ENCODE measurements around the gene EPB41L5.
"Not testable (repeated sequence)": the region's sequence is repeated elsewhere in the genome, so short reads cannot be mapped to it uniquely, and the experiment has no call there.

The EPB41L5 gene

DNA sequence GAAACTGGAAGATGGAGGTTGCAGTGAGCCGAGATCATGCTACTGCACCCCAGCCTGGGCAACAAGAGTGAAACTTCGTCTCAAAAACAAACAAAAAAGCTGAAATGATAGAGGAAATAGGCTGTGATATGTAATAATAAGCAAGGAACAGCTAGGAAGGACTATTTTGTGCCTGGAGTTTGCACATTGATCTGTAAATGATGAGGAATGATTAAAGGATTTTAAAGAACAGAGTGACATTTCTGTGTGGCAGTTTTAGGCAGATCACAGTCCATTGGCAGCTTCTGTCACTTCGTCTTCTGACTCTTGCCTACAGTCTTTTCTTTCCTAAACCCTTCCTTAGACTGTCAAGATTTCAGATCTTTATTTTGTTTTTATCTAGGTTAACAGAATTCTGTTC, 19.4 kb downstream of the EPB41L5 start:
- no peak for DNase-seq

GRCh38 chr2:120034027-120034426, 21.1 kb downstream of the EPB41L5 start:
- no peak for DNase-seq

DNA sequence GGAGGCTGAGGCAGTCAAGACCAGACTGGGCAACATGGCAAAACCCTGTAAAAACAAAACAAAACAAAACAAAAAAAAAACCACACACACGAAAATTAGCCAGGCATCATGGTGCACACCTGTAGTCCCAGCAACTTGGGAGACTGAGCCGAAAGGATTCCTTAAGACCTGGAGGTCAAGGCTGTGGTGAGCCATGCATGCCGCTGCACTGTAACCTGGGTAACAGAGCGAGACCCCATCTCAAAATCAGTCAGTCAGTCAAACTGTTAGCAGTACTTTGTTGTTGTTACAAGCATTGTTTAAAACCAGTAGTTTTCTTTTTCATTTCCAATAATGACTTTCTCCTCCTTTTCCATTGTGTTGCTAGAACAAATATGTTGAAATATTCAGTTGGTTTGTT, 21.7 kb downstream of the EPB41L5 start:
- DNase-seq, result no peak

- DNase-seq, result no peak
Observed at GRCh38 chr2:120036145-120036544, 23.3 kb downstream of the EPB41L5 start.

- DNase-seq, result no peak
Observed at GRCh38 chr2:120037995-120038541, 25.2 kb downstream of the EPB41L5 start.

DNA sequence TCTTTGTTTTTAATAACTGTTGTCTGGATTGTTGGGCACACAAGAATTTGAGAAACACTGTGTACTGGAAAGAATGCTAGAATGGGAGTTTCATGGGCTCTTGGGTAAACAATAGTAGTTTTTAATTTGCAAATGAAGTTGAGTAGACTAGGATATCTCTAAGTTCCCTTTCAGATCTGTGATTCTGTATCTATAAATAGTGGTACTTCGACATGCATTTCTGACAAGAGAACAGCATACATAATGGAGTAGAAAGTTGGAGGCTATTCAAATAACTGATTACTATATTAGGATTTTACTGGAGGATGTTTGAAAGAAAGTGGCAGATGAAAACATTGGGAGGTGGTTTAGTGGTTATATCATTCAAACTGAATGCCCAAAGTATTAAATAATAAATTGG, 29.5 kb downstream of the EPB41L5 start:
- DNase-seq, result no peak

DNA sequence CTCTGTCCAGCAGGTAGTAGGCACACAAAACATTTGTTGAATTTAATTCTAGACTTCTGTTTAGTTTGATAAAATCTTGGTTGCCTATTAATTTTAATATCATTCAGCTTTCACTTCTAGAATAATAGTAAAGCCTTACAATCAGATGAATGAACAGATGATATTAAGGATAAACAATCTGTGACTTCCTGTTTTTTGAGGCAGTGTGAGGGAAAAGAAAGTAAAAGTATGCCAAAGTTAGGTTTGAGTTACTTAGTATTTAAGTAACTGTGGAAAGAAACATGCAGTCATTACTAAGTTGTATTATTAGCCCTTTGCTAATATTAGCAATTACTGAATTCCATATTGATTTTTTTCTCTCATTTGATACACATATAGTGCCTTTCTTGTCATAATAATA, 31.5 kb downstream of the EPB41L5 start:
- DNase-seq, result no peak

DNA sequence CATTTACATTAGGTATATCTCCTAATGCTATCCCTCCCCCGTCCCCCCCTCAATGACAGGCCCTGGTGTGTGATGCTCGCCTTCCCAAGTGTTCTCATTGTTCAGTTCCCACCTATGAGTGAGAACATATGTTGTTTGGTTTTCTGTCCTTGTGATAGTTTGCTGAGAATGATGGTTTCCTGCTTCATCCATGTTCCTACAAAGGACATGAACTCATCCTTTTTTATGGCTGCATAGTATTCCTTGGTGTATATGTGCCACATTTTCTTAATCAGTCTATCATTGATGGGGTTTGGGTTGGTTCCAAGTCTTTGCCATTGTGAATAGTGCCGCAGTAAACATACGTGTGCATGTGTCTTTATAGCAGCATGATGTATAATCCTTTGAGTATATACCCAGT, 32.9 kb downstream of the EPB41L5 start:
- DNase-seq, result not testable (repeated sequence)

DNA sequence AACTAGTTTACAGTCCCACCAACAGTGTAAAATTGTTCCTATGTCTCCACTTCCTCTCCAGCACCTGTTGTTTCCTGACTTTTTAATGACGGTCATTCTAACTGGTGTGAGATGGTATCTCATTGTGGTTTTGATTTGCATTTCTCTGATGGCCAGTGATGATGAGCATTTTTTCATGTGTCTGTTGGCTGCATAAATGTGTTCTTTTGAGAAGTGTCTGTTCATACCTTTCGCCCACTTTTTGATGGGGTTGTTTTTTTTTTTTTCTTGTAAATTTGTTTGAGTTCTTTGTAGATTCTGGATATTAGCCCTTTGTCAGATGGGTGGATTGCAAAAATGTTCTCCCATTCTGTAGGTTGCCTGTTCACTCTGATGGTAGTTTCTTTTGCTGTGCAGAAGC, 33.4 kb downstream of the EPB41L5 start:
- DNase-seq, result not testable (repeated sequence)

GRCh38 chr2:120052597-120052996, 39.7 kb downstream of the EPB41L5 start:
- no peak for DNase-seq

GRCh38 chr2:120053891-120054290, 41.0 kb downstream of the EPB41L5 start:
- no peak for DNase-seq

- no peak for DNase-seq
Observed at GRCh38 chr2:120059483-120059882, 46.6 kb downstream of the EPB41L5 start.

- DNase-seq, result no peak
Observed at GRCh38 chr2:120060088-120060623, 47.3 kb downstream of the EPB41L5 start.

DNA sequence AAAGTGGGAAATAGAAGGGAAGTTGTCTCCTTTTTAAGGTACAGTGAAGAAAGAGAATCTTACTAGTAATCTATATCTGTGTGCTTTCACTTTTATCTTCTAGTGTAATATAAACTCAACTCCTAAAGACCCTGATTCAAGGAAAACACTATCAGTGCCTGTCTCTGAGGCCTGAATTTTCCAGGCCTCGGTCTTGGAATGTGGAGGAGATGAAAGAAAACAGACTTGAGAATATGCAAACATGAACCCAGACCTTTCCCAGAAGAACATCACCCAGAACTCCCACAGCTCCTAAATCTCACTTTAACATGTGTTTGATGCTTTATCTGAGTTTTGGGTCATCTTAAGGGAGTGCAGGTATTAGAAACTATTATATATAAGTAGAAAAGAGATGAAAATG, 51.8 kb downstream of the EPB41L5 start:
- DNase-seq, result no peak

GRCh38 chr2:120066800-120067547, 54.1 kb downstream of the EPB41L5 start:
- DNase-seq, result no peak

GRCh38 chr2:120068040-120068658, 55.3 kb downstream of the EPB41L5 start:
- DNase-seq, result not testable (repeated sequence)

DNA sequence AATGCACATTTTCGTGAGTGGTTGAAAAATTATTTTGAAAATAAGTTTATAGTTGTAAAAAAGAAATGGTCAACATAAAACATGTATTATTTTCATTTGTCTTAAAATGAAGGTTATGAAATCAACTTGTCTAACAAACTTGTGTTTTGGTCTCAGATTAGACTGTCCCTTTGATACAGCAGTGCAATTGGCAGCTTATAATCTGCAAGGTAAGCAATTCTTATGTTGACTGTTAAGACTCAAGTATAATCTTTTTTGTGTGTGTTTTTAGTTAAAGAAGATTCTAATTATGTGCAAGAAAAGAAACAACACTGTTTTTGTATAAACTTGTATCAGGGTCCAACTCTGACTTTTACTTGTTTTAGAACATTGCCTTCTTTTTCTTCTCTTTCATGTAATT, 62.7 kb downstream of the EPB41L5 start:
- DNase-seq, result no peak

DNA sequence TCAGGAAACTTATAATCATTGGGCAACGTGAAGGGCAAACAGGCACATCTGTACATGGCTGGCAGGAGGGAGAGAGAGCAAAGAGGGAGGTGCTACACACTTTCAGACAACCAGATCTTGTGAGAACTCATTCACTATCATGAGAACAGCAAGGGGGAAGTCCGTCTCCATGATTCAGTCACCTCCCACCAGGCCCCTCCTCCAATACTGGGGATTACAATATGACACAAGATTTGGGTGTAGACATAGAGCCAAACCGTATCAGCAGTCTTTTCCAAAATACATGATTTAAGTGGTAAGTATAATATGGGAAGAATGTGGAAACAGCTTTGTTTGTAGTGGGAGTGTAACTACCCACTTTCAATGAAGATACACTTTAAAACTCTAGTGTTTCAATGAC, 65.0 kb downstream of the EPB41L5 start:
- no peak for DNase-seq

DNA sequence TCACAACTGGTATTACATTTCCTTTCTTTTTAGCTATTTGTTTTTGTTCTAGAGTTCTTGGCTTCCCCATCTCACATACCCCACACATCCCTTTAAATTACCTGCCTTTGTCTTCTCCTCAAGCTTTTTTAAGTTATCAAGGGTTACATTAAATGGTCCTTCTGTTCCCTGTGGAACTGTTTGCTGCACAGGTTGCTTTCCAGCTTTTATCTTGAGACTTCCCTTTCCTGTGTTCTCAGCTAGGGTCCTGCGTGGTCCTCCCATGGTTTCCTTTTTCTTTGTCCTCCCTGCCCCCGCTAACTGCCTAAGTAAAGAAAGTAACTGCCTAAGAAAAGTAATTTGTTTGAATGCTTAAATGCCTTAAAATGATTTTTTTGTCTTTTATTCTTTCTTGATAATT, 66.8 kb downstream of the EPB41L5 start:
- no peak for DNase-seq

GRCh38 chr2:120091436-120091835, 78.6 kb downstream of the EPB41L5 start:
- DNase-seq, result no peak

- DNase-seq, result no peak
Observed at GRCh38 chr2:120094795-120095194, 81.9 kb downstream of the EPB41L5 start.

- DNase-seq, result no peak
Observed at GRCh38 chr2:120100627-120101026, 87.8 kb downstream of the EPB41L5 start.

DNA sequence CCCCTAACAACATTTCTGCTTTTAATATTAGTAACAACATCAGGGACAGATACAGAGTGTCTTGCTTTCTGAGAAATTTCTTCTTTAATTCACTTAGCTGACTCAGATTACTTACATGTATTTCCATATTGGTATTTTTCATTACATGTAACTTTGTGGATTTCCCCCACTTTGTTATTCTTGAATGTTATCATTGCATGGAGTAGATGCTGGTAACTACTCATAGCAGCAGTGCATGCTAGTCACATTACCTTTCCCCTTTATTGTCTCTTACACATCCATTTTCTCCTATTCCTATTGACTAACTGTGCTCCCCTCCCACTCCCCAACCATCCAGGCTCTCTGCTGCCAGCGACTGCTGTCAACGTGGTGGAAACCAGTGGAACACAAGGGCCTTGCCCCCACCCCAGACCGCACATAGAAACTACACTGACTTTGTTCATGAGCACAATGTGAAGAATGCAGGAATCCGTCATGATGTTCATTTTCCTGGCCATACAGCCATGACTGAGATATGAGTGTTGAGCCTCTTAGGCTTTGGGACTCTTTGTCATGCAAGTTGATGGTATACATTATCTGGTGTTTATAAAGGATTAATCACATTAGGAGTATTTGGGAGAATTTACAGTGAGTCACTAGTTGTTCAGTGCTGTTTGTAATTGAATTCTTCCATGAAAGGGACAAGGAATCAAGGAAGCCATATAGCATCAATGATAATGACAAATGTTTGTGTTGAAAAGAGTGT, 91.0 kb downstream of the EPB41L5 start:
- no peak for DNase-seq
